GM12801 (cell line): ENCODE data around the gene JPH2.

Experiments
- CTCF ChIP-seq: IDR thresholded peaks from one replicate; pipeline ENCODE4 v1.5.1; 2011; ENCODE audit warnings: control low read depth; ENCODE audit not compliant: insufficient read length; ENCODE audit errors: extremely low read depth

JPH2 gene

GRCh38 chr20:44080064-44080463 is 106.9 kb downstream of the JPH2 start:
- TF ChIP-seq CTCF, result no peak

- TF ChIP-seq CTCF, result no peak
Observed at GRCh38 chr20:44079291-44079690, 107.7 kb downstream of the JPH2 start.

GRCh38 chr20:44075950-44076232 is 111.1 kb downstream of the JPH2 start:
- TF ChIP-seq CTCF, result no peak

GRCh38 chr20:44075191-44075949 is 111.6 kb downstream of the JPH2 start:
- no peak for TF ChIP-seq CTCF

- TF ChIP-seq CTCF, result no peak
Observed at GRCh38 chr20:44074252-44075151, 112.5 kb downstream of the JPH2 start.

GRCh38 chr20:44073675-44074071 is 113.3 kb downstream of the JPH2 start:
- TF ChIP-seq CTCF, result no peak

GRCh38 chr20:44073011-44073674 is 113.8 kb downstream of the JPH2 start:
- TF ChIP-seq CTCF, result no peak
